ENCODE measurements around the gene EIF2S3B. TPM values are rescaled to one million over a fixed set of nuclear protein-coding genes. Genes with fewer than 3 reads are reported as not detected.

The EIF2S3B gene
- total RNA-seq, 1 donor from 2014 or later, result 1.8 TPM

- no peak overlapping the region for H3K4me3 ChIP-seq
- Mint-ChIP-seq H3K27ac (no peak overlapping the region), H3K4me3 (no peak overlapping the region), H3K9me3 (no peaks in the 10 kb centered on the region), H3K27me3 (ENCODE audit: insufficient read depth, low read depth) (no peaks in the 10 kb centered on the region), H3K4me1 (no peaks in the 10 kb centered on the region), H3K36me3 (no peaks in the 10 kb centered on the region)
- H2AFZ ChIP-seq (replicated peaks), result no peak overlapping the region
- no peak overlapping the region for H3K4me2 ChIP-seq
- no peak overlapping the region for H3K27ac ChIP-seq
- H3K9me3 ChIP-seq (ENCODE audit: low read depth), result no peaks in the 10 kb centered on the region
- H3K27me3 ChIP-seq, result no peaks in the 10 kb centered on the region
- TF ChIP-seq EZH2phosphoT487 (IDR thresholded peaks at IDR 0.05), result no peak
- no peak for TF ChIP-seq EZH2 (IDR thresholded peaks at IDR 0.05)
- no peak for TF ChIP-seq CTCF (IDR thresholded peaks at IDR 0.05)
- no peaks in the 10 kb centered on the region for H3F3A ChIP-seq (ENCODE audit: low read depth)
- H3K9ac ChIP-seq, result no peak overlapping the region
- H3K79me2 ChIP-seq (ENCODE audit: low read depth), result no peaks in the 10 kb centered on the region
- H3K36me3 ChIP-seq, result no peaks in the 10 kb centered on the region
- H4K20me1 ChIP-seq (ENCODE audit: low read depth), result no peaks in the 10 kb centered on the region
- H3K4me1 ChIP-seq, result no peaks in the 10 kb centered on the region
- no peak for DNase-seq (ENCODE audit: low spot score)
These were observed 23.9 kb downstream of the EIF2S3B start for GRCh38 chr12:10529603-10530002.

- no peaks in the 10 kb centered on the region for H3K36me3 ChIP-seq
- no peaks in the 10 kb centered on the region for H3K27me3 ChIP-seq
- H3K4me3 Mint-ChIP-seq, result no peak overlapping the region
- H2AFZ ChIP-seq (replicated peaks), result no peak overlapping the region
- peaks cover 3% of the 10 kb centered on the region for H3K9me3 ChIP-seq (ENCODE audit: low read depth)
- H3K27ac ChIP-seq, result no peak overlapping the region
- no peaks in the 10 kb centered on the region for H3F3A ChIP-seq (ENCODE audit: low read depth)
- DNase-seq (ENCODE audit: low spot score), result no peak
- no peak overlapping the region for H3K9ac ChIP-seq
- no peaks in the 10 kb centered on the region for H3K4me1 ChIP-seq
- no peaks in the 10 kb centered on the region for H4K20me1 ChIP-seq (ENCODE audit: low read depth)
- H3K27ac Mint-ChIP-seq, result no peak overlapping the region
- no peaks in the 10 kb centered on the region for H3K36me3 Mint-ChIP-seq
- no peaks in the 10 kb centered on the region for H3K79me2 ChIP-seq (ENCODE audit: low read depth)
- TF ChIP-seq EZH2phosphoT487 (IDR thresholded peaks at IDR 0.05) (no peak), CTCF (IDR thresholded peaks at IDR 0.05) (no peak), EZH2 (IDR thresholded peaks at IDR 0.05) (no peak)
- H3K27me3 Mint-ChIP-seq (ENCODE audit: insufficient read depth, low read depth), result no peaks in the 10 kb centered on the region
- no peaks in the 10 kb centered on the region for H3K9me3 Mint-ChIP-seq
- no peak overlapping the region for H3K4me3 ChIP-seq
- no peaks in the 10 kb centered on the region for H3K4me1 Mint-ChIP-seq
- no peak overlapping the region for H3K4me2 ChIP-seq
These were observed 32.0 kb downstream of the EIF2S3B start for GRCh38 chr12:10537721-10538120.

- Histone ChIP-seq H3F3A (ENCODE audit: low read depth) (no peaks in the 10 kb centered on the region), H3K4me3 (no peak overlapping the region), H3K79me2 (ENCODE audit: low read depth) (no peaks in the 10 kb centered on the region), H3K9ac (no peak overlapping the region), H3K36me3 (no peaks in the 10 kb centered on the region), H4K20me1 (ENCODE audit: low read depth) (no peaks in the 10 kb centered on the region), H3K4me1 (no peaks in the 10 kb centered on the region), H2AFZ (replicated peaks) (no peak overlapping the region), H3K27me3 (no peaks in the 10 kb centered on the region), H3K9me3 (ENCODE audit: low read depth) (peaks cover 3% of the 10 kb centered on the region), H3K4me2 (no peak overlapping the region), H3K27ac (no peak overlapping the region)
- TF ChIP-seq CTCF (IDR thresholded peaks at IDR 0.05) (no peak), EZH2 (IDR thresholded peaks at IDR 0.05) (no peak), EZH2phosphoT487 (IDR thresholded peaks at IDR 0.05) (no peak)
- H3K9me3 Mint-ChIP-seq, result no peaks in the 10 kb centered on the region
- H3K27ac Mint-ChIP-seq, result no peak overlapping the region
- H3K4me1 Mint-ChIP-seq, result no peaks in the 10 kb centered on the region
- H3K36me3 Mint-ChIP-seq, result no peaks in the 10 kb centered on the region
- no peak for DNase-seq (ENCODE audit: low spot score)
- no peak overlapping the region for H3K4me3 Mint-ChIP-seq
- H3K27me3 Mint-ChIP-seq (ENCODE audit: insufficient read depth, low read depth), result no peaks in the 10 kb centered on the region
These were observed 35.1 kb downstream of the EIF2S3B start for GRCh38 chr12:10540776-10541205.
